NCI-H2171 treated with DMSO at 0.1 percent for 48 hours (cell line): ENCODE data around the gene CHDH.

Experiments
- DNase-seq: peaks from one replicate; lab custom pipeline; 2025; lab: John Stamatoyannopoulos, UW

The CHDH gene

GRCh38 chr3:53823026-53823955, 22.9 kb downstream of the CHDH start:
- no peak for DNase-seq

- DNase-seq = no peak
Observed at GRCh38 chr3:53822331-53822741, 23.9 kb downstream of the CHDH start.

GRCh38 chr3:53821631-53822121, 24.5 kb downstream of the CHDH start:
- no peak for DNase-seq

- DNase-seq = no peak
Observed at GRCh38 chr3:53820756-53821580, 25.3 kb downstream of the CHDH start.

- DNase-seq = no peak
Observed at GRCh38 chr3:53820084-53820483, 26.1 kb downstream of the CHDH start.

GRCh38 chr3:53819163-53819868, 26.9 kb downstream of the CHDH start:
- DNase-seq = no peak

GRCh38 chr3:53818221-53819162, 27.7 kb downstream of the CHDH start:
- no peak for DNase-seq

- DNase-seq = no peak
Observed at GRCh38 chr3:53817809-53818208, 28.4 kb downstream of the CHDH start.

GRCh38 chr3:53817211-53817610, 29.0 kb downstream of the CHDH start:
- no peak for DNase-seq

GRCh38 chr3:53816425-53816824, 29.8 kb downstream of the CHDH start:
- no peak for DNase-seq

- no peak for DNase-seq
Observed at GRCh38 chr3:53815651-53816050, 30.6 kb downstream of the CHDH start.

- no peak for DNase-seq
Observed at GRCh38 chr3:53815067-53815466, 31.2 kb downstream of the CHDH start.

- DNase-seq = no peak
Observed at GRCh38 chr3:53813876-53814275, 32.3 kb downstream of the CHDH start.

- no peak for DNase-seq
Observed at GRCh38 chr3:53813229-53813628, 33.0 kb downstream of the CHDH start.

GRCh38 chr3:53812434-53812833, 33.8 kb downstream of the CHDH start:
- peak; percentile 1 for DNase-seq

GRCh38 chr3:53811143-53811927, 34.9 kb downstream of the CHDH start:
- DNase-seq = no peak

- no peak for DNase-seq
Observed at GRCh38 chr3:53809764-53810400, 36.3 kb downstream of the CHDH start.

- no peak for DNase-seq
Observed at GRCh38 chr3:53809267-53809666, 37.0 kb downstream of the CHDH start.

GRCh38 chr3:53808496-53808895, 37.7 kb downstream of the CHDH start:
- DNase-seq = no peak
